A549 (cell line): ENCODE results near the gene TMEM235.

Experiments used
- CTCF ChIP-seq: fragments of >200 bp; sonication (Bioruptor Twin); formaldehyde crosslinking; IDR thresholded peaks from 3 replicates; pipeline ENCODE4 v1.5.1; 2016
- ESRRA ChIP-seq: fragments of 150-350 bp; IDR thresholded peaks from 2 replicates; pipeline ENCODE4 v1.6.1; 2014; ENCODE audit warnings: mild to moderate bottlenecking, low read length, borderline replicate concordance
- POLR2A ChIP-seq: IDR thresholded peaks from 2 replicates; pipeline ENCODE4 v1.6.1; 2012; ENCODE audit warnings: mild to moderate bottlenecking, low read length
- RCOR1 ChIP-seq: fragments of 150-350 bp; IDR thresholded peaks from 2 replicates; pipeline ENCODE4 v1.6.1; 2014; ENCODE audit warnings: antibody characterized with exemption, low read length, low read depth
- REST ChIP-seq: fragments of 200-600 bp; sonication (generic); IDR thresholded peaks from 2 replicates; pipeline ENCODE4 v1.6.1; 2016; ENCODE audit warnings: antibody characterized with exemption, mild to moderate bottlenecking, moderate library complexity

- TF ChIP-seq POLR2A (no peak), CTCF (no peak), ESRRA (no peak), REST (no peak), RCOR1 (no peak)
Observed at GRCh38 chr17:78240839-78241238, 9.4 kb downstream of the TMEM235 start.
